BE2C (cell line): ENCODE data around the gene GAB4.

Experiments
- DNase-seq: peaks from one replicate; pipeline ENCODE4 v3.0.0-alpha.2; 2020
- H3K27me3 ChIP-seq: fragments of 250-450 bp; sonication (Bioruptor Pico); 2 replicates; pipeline ENCODE4 v1.5.1; 2020; ENCODE audit warnings: mild to moderate bottlenecking
- H3K36me3 ChIP-seq: fragments of 250-450 bp; sonication (Bioruptor Pico); 2 replicates; pipeline ENCODE4 v1.5.1; 2020; ENCODE audit warnings: mild to moderate bottlenecking
- H3K4me1 ChIP-seq: fragments of 250-450 bp; sonication (Bioruptor Pico); 2 replicates; pipeline ENCODE4 v1.5.1; 2020
- H3K4me3 ChIP-seq: 2 replicates; pipeline ENCODE4 v1.5.1; 2011; ENCODE audit warnings: low read depth, low read length
- H3K9me3 ChIP-seq: fragments of 250-450 bp; sonication (Bioruptor Pico); 2 replicates; pipeline ENCODE4 v1.5.1; 2020
- TF ChIP-seq, protein P1 (sequence below): IDR thresholded peaks from 2 replicates; pipeline ENCODE4 v1.5.1; 2012; ENCODE audit warnings: mild to moderate bottlenecking, low read depth, low read length

Gene GAB4

DNA sequence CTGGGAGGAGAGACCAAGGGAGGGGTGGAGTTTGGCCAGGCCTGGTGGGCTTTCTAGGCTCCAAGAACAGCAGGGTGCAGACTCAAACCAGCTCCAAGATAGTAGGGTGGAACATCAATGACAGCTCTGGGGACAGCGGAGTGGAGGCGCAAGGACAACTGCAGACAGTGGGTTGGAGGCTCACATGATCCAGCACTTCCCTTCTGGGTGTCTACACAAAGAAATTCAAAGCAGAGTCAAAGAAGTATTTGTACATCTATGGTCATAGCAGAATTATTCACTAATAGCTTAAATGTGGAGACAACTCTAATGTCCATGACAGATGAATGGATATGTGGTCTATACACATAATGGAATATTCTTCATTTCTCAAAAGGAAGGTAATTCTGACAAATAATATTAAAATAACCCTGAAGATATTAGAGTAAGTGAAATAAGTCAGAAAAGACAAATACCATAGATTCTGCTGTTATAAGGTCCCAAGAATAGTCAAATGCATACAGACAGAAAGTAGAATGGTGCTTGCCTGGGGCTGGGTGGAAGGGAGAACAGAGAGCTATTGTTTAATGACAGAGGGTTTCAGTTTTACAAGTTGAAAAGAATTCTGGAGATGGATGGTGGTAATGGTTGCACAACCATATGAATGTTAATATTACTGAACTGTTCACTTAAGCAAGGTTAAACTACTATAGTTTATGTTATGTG, 5.5 kb upstream of the GAB4 start:
- no peak for DNase-seq
- TF ChIP-seq, protein P1, sequence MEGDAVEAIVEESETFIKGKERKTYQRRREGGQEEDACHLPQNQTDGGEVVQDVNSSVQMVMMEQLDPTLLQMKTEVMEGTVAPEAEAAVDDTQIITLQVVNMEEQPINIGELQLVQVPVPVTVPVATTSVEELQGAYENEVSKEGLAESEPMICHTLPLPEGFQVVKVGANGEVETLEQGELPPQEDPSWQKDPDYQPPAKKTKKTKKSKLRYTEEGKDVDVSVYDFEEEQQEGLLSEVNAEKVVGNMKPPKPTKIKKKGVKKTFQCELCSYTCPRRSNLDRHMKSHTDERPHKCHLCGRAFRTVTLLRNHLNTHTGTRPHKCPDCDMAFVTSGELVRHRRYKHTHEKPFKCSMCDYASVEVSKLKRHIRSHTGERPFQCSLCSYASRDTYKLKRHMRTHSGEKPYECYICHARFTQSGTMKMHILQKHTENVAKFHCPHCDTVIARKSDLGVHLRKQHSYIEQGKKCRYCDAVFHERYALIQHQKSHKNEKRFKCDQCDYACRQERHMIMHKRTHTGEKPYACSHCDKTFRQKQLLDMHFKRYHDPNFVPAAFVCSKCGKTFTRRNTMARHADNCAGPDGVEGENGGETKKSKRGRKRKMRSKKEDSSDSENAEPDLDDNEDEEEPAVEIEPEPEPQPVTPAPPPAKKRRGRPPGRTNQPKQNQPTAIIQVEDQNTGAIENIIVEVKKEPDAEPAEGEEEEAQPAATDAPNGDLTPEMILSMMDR, result no peak
- Histone ChIP-seq H3K4me3 (no peak overlapping the region), H3K4me1 (no peaks in the 10 kb centered on the region), H3K9me3 (no peaks in the 10 kb centered on the region; the same call in 1 of the 2 replicates), H3K27me3 (no peaks in the 10 kb centered on the region), H3K36me3 (no peaks in the 10 kb centered on the region)

DNA sequence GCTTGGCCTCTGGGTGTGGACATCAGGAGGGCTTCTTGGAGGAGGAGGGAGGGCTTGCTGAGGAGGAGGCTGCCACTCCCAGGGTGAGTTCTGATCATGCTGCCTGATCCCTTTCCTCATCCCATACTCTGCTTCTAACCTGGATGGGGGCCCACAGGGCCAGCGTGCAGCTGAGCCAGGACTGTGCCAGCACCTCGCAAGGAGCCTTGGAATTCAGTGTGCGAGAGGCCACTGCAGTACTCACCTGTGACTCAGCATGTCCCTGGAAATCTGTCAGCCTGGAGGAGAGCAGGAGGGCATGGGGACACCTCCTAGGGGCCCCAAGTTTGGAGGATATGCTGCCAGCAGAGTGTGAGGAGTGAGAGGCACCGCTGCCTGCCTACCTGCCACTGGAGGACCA, 4.2 kb upstream of the GAB4 start:
- Histone ChIP-seq H3K27me3 (no peaks in the 10 kb centered on the region), H3K36me3 (no peaks in the 10 kb centered on the region), H3K9me3 (no peaks in the 10 kb centered on the region; the same call in 1 of the 2 replicates), H3K4me3 (no peak overlapping the region), H3K4me1 (no peaks in the 10 kb centered on the region)
- no peak for DNase-seq
- TF ChIP-seq, protein P1, result no peak

DNA sequence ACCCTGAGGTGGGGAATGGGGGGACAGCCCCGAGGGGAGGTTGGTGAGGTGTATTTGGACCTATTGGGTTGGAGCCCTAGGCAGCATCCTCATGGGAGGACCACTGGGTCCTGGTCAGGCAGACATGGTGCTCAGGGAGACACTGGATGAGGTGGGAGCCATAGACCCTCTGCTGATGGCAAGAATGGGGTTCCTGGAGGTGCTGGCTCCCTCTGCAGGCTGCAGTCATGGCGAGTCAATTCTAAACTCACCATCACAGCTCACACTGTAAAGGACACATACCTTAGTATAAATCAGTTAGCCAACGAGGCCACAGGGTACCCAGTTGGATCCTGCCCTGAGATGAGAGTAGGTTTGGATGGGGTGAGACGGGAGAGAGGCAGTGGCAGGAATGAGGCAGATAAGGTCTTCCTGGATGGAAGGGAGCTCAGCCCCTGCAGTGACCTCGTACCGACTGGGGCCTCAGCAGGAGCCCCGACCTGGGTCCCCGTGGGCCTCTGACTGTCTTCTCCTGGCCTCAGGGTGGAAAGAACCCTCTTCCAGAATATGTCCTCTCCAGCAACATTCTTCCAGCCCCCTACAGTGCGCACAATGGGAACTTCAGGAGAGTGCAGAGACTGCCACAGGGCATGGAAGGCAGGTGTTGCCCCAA, 1.7 kb upstream of the GAB4 start:
- Histone ChIP-seq H3K36me3 (no peaks in the 10 kb centered on the region), H3K4me3 (no peak overlapping the region), H3K27me3 (no peaks in the 10 kb centered on the region), H3K4me1 (no peaks in the 10 kb centered on the region), H3K9me3 (no peaks in the 10 kb centered on the region; the same call in 1 of the 2 replicates)
- TF ChIP-seq, protein P1, result no peak
- DNase-seq, result no peak

DNA sequence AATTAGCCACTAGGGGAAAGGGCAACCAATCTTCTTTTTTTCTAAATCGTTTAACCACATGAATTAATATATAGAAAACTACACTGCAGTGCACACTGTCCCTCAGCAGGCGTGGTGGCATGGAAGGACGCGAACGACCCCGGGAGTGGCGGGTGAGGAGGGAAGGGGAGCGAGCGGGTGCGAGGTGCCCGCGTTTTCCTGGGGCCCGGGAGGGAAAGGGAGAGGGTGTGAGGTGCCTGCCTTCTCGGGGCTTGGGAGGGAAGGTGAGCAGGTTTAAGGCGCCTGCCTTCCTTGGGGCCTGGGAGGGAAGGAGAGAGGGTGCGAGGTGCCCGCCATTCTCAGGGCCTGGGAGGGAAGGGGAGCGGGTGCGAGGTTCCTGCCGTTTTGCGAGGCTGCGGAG, 765 bp downstream of the GAB4 start:
- no peak overlapping the region for H3K4me3 ChIP-seq
- TF ChIP-seq, protein P1, result no peak

DNA sequence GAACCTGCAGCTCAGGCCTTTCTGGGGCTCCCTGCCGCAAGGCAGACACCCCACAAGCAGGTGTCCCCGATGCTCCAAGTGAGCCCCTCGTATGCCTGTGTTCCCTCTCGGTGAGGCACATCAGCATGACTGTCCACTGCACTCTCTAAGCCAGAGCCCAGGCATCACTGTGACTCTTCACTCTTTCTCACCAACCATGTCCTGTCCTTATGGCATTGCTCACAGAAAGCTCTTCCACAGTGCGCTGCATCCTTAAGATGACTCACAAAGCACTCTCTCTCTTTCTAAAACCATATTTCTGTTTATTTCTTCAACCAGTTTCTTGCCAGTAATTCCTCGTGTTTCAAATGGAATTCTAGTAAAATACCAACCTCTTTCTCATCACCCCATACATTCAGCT, 18.1 kb downstream of the GAB4 start:
- TF ChIP-seq, protein P1, result no peak
- H3K9me3 ChIP-seq, result no peaks in the 10 kb centered on the region

More for the DNA sequence above, 765 bp downstream of the GAB4 start:
- no peak for DNase-seq
- Histone ChIP-seq H3K4me1 (no peaks in the 10 kb centered on the region), H3K36me3 (no peaks in the 10 kb centered on the region), H3K27me3 (no peaks in the 10 kb centered on the region), H3K9me3 (no peaks in the 10 kb centered on the region; the same call in 1 of the 2 replicates)

DNA sequence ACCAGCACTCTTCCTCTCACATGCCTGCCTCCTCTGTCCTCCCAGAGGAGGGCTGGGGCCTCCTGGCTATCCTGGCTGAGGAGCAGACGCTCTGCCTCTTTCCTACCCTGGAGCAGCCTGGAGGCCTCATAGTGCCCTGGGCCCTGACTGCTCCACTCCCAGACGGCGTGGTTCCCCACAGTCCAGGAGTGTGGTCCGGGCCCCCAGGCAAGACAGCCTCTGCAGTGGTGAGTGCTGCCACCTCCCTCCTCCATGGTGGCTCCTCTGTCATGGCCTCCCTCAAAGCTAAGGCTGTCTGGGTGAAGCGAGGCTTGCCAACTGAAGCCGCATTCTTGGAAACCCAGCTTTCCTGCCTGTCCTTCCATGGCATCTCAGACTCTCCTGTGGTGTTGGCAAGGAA, 19.8 kb downstream of the GAB4 start:
- Histone ChIP-seq H3K4me1 (no peaks in the 10 kb centered on the region), H3K4me3 (no peak overlapping the region), H3K27me3 (no peaks in the 10 kb centered on the region), H3K9me3 (no peaks in the 10 kb centered on the region), H3K36me3 (no peaks in the 10 kb centered on the region)
- no peak for DNase-seq
- TF ChIP-seq, protein P1, result no peak

More for the DNA sequence above, 18.1 kb downstream of the GAB4 start:
- Histone ChIP-seq H3K36me3 (no peaks in the 10 kb centered on the region), H3K4me1 (no peaks in the 10 kb centered on the region), H3K4me3 (no peak overlapping the region), H3K27me3 (no peaks in the 10 kb centered on the region)
- no peak for DNase-seq
